Thoracic aorta (tissue), 2 donors: ENCODE results near the gene DNM3. TPM values are rescaled to one million over a fixed set of nuclear protein-coding genes. Genes with fewer than 3 reads are reported as not detected.
A peak's percentile ranks its signal among the peaks of the same experiment; 100 is the strongest.

Source experiments
- ATAC-seq: fragments of 150-250 bp; one replicate; pipeline ENCODE4 v1.8.0; 2017; ENCODE audit warnings: low read depth; ENCODE audit not compliant: insufficient number of reproducible peaks, low FRiP score
- DNase-seq: peaks from one replicate; pipeline ENCODE4 v3.0.0-alpha.2; 2020; ENCODE audit warnings: low spot score
- H3K27ac ChIP-seq, 2 donors: fragments of 200-600 bp; sonication (generic); 1 replicate in 1 of 2; 2 replicates in 1 of 2; pipeline ENCODE4 v1.5.1; 2016; ENCODE audit warnings: mild to moderate bottlenecking in 2 of 2, moderate library complexity in 2 of 2
- H3K27me3 ChIP-seq: fragments of 200-600 bp; sonication (generic); replicated peaks from 2 replicates; pipeline ENCODE4 v1.6.0; 2016; ENCODE audit warnings: mild to moderate bottlenecking; ENCODE audit not compliant: insufficient read depth
- H3K36me3 ChIP-seq: fragments of 200-600 bp; sonication (generic); one replicate; pipeline ENCODE4 v1.5.1; 2016
- H3K4me1 ChIP-seq, 2 donors: fragments of 200-600 bp; sonication (generic); 1 replicate in 1 of 2; 2 replicates in 1 of 2; pipeline versions ENCODE4 v1.5.1 to v1.6.0; 2016; ENCODE audit warnings: low read depth in 2 of 2, mild to moderate bottlenecking in 1 of 2; ENCODE audit not compliant: control insufficient read depth in 1 of 2
- H3K4me3 ChIP-seq: fragments of 200-600 bp; sonication (generic); 2 replicates; pipeline ENCODE4 v1.5.1; 2016; ENCODE audit warnings: mild to moderate bottlenecking
- H3K9me3 ChIP-seq: fragments of 200-600 bp; sonication (generic); 2 replicates; pipeline ENCODE4 v1.5.1; 2016
- CTCF ChIP-seq: fragments of 200-600 bp; sonication (generic); IDR thresholded peaks from one replicate; pipeline ENCODE4 v1.5.1; 2019; ENCODE audit warnings: antibody characterized with exemption
- total RNA-seq, 2 donors: library from RNA; depleted of rRNA; stranded (reverse); fragments of >200 nt; gene quantifications; one replicate each; pipeline versions ENCODE4 v1.1.0 to v1.2.3, GENCODE V29; 2016

Gene DNM3
- total RNA-seq, 2 donors from 2014 or later = 5.8 to 7.5 TPM

- Histone ChIP-seq H3K27ac (no peak overlapping the region), H3K36me3 (no peaks in the 10 kb centered on the region)
Observed at GRCh38 chr1:172339842-172340241, 498.5 kb downstream of the DNM3 start.

GRCh38 chr1:172340520-172340919, 499.2 kb downstream of the DNM3 start:
- H3K36me3 ChIP-seq = no peaks in the 10 kb centered on the region
- DNase-seq (no peak), ATAC-seq (no peak)
- H3K27ac ChIP-seq = no peak overlapping the region
- TF ChIP-seq CTCF = no peak
- no peak overlapping the region for H3K4me3 ChIP-seq
- H3K9me3 ChIP-seq = no peaks in the 10 kb centered on the region
- peaks cover 14 to 19% of the 10 kb centered on the region in 2 donors for H3K4me1 ChIP-seq
- no peaks in the 10 kb centered on the region for H3K27me3 ChIP-seq

More at GRCh38 chr1:172339842-172340241, 498.5 kb downstream of the DNM3 start:
- ATAC-seq (no peak), DNase-seq (no peak)
- Histone ChIP-seq H3K9me3 (no peaks in the 10 kb centered on the region), H3K27me3 (no peaks in the 10 kb centered on the region), H3K4me1 (peaks cover 14 to 19% of the 10 kb centered on the region in 2 donors), H3K4me3 (no peak overlapping the region)
- no peak for TF ChIP-seq CTCF

GRCh38 chr1:172341697-172342096, 500.4 kb downstream of the DNM3 start:
- H3K27me3 ChIP-seq = no peaks in the 10 kb centered on the region
- H3K4me3 ChIP-seq = no peak overlapping the region
- no peak overlapping the region for H3K27ac ChIP-seq
- H3K9me3 ChIP-seq = no peaks in the 10 kb centered on the region
- H3K4me1 ChIP-seq = peaks cover 14 to 19% of the 10 kb centered on the region in 2 donors
- ATAC-seq = no peak
- no peak for DNase-seq
- TF ChIP-seq CTCF = no peak
- no peaks in the 10 kb centered on the region for H3K36me3 ChIP-seq

GRCh38 chr1:172342584-172343239, 501.4 kb downstream of the DNM3 start:
- peak overlapping the region; percentile 59 to 66 for H3K27ac ChIP-seq
- ATAC-seq (no peak), DNase-seq (no peak)
- peaks cover 6% of the 10 kb centered on the region for H3K9me3 ChIP-seq
- no peaks in the 10 kb centered on the region for H3K27me3 ChIP-seq
- H3K36me3 ChIP-seq = no peaks in the 10 kb centered on the region
- no peak for TF ChIP-seq CTCF
- H3K4me1 ChIP-seq = peaks cover 14 to 19% of the 10 kb centered on the region in 2 donors
- no peak overlapping the region for H3K4me3 ChIP-seq

GRCh38 chr1:172343240-172344160, 502.2 kb downstream of the DNM3 start:
- TF ChIP-seq CTCF = no peak
- ATAC-seq = peak; percentile 17
- Histone ChIP-seq H3K27ac (peak overlapping the region; percentile 59 to 66), H3K4me3 (peak overlapping the region; percentile 57), H3K36me3 (no peaks in the 10 kb centered on the region), H3K4me1 (peaks cover 14 to 19% of the 10 kb centered on the region in 2 donors), H3K27me3 (no peaks in the 10 kb centered on the region), H3K9me3 (peaks cover 6% of the 10 kb centered on the region)
- DNase-seq = no peak
